GM12892 (cell line): ENCODE results near the gene LRP3.

Experiments
- POLR2A ChIP-seq: IDR thresholded peaks from 2 replicates; pipeline ENCODE4 v1.6.1; 2011; ENCODE audit warnings: low read depth, low read length, control low read depth
- POLR2AphosphoS5 ChIP-seq: IDR thresholded peaks from 2 replicates; pipeline ENCODE4 v1.6.1; 2011; ENCODE audit warnings: low read depth, low read length, control low read depth
- TAF1 ChIP-seq: IDR thresholded peaks from 2 replicates; pipeline ENCODE4 v1.6.1; 2011; ENCODE audit warnings: low read depth, mild to moderate bottlenecking, control low read depth, low read length, borderline replicate concordance

GRCh38 chr19:33186431-33187182, 7.5 kb upstream of the LRP3 start:
- TF ChIP-seq POLR2AphosphoS5 (no peak), POLR2A (no peak), TAF1 (no peak)
